Measurements from ENCODE around the gene OSBPL6. TPM values are rescaled to one million over a fixed set of nuclear protein-coding genes. Genes with fewer than 3 reads are reported as not detected.

OSBPL6 gene
- total RNA-seq, 1 experiment from 2014 or later, result 11.6 TPM

- Histone ChIP-seq H3K9me3 (ENCODE audit: control insufficient read depth in 1 of 2, insufficient read depth in 1 of 2, low read depth in 1 of 2, low read length in 2 of 2) (no peaks in the 10 kb centered on the region), H3K9ac (ENCODE audit: low read length) (no peak overlapping the region), H3K4me1 (ENCODE audit: control insufficient read depth in 1 of 2, insufficient read depth in 2 of 2, low read length in 2 of 2) (peaks cover 0 to 5% of the 10 kb centered on the region in 2 experiments; a peak in 1 of 4 replicates), H3K36me3 (ENCODE audit: control insufficient read depth in 1 of 2, insufficient read depth in 2 of 2, low read length in 2 of 2) (peaks cover 4% of the 10 kb centered on the region in 2 experiments; a peak in 2 of 4 replicates), H3K4me2 (ENCODE audit: low read length) (no peak overlapping the region), H3K9me2 (ENCODE audit: insufficient read depth) (no peaks in the 10 kb centered on the region), H4K20me1 (ENCODE audit: insufficient read depth) (no peaks in the 10 kb centered on the region), H3K27me3 (ENCODE audit: insufficient read depth, low read length) (no peaks in the 10 kb centered on the region), H3K79me2 (ENCODE audit: insufficient read depth, low read length) (no peaks in the 10 kb centered on the region), H3K27ac (ENCODE audit: low read depth, low read length) (no peak overlapping the region), H3K4me3 (replicated peaks in 1 of 2; ENCODE audit: low read depth in 1 of 2, low read length in 2 of 2) (no peak overlapping the region), H2AFZ (ENCODE audit: low read depth, low read length, poor library complexity, severe bottlenecking) (no peak overlapping the region)
- intact Hi-C loops (cut with micrococcal nuclease), result no loop called here
- DNase-seq (ENCODE audit: low read depth, low spot score) (no peak), ATAC-seq (no peak; the same call in 1 of the 2 replicates)
- TF ChIP-seq ATF3 (IDR thresholded peaks at IDR 0.05), result no peak
- no peak for TF ChIP-seq CTCF (IDR thresholded peaks at IDR 0.05 in 2 of 3, conservative IDR thresholded peaks at IDR 0.05 in 1 of 3; ENCODE audit: borderline replicate concordance in 1 of 3, insufficient read depth in 1 of 3, low read depth in 2 of 3, low read length in 2 of 3)
- TF ChIP-seq CEBPB (IDR thresholded peaks at IDR 0.05; ENCODE audit: low read depth), result no peak
- TF ChIP-seq, protein P1, sequence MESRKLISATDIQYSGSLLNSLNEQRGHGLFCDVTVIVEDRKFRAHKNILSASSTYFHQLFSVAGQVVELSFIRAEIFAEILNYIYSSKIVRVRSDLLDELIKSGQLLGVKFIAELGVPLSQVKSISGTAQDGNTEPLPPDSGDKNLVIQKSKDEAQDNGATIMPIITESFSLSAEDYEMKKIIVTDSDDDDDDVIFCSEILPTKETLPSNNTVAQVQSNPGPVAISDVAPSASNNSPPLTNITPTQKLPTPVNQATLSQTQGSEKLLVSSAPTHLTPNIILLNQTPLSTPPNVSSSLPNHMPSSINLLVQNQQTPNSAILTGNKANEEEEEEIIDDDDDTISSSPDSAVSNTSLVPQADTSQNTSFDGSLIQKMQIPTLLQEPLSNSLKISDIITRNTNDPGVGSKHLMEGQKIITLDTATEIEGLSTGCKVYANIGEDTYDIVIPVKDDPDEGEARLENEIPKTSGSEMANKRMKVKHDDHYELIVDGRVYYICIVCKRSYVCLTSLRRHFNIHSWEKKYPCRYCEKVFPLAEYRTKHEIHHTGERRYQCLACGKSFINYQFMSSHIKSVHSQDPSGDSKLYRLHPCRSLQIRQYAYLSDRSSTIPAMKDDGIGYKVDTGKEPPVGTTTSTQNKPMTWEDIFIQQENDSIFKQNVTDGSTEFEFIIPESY (IDR thresholded peaks at IDR 0.05; ENCODE audit: extremely low read depth, insufficient replicate concordance, low read length), result no peak
- TF ChIP-seq TCF7L2 (IDR thresholded peaks at IDR 0.05; ENCODE audit: borderline replicate concordance, extremely low read depth, insufficient read depth, insufficient read length), result no peak
- no peak for TF ChIP-seq SP1 (IDR thresholded peaks at IDR 0.05; ENCODE audit: low read depth)
- ChIA-PET CTCF (interaction anchor here (1.0 kb wide), 1 partner anchor 12 kb away, joined by 3 read pairs; no protein-coding TSS in a partner anchor), RAD21 (ENCODE audit: low non-redundant PET in 1 of 2, low total read pairs in 2 of 2, uncharacterized antibody in 2 of 2, unreplicated experiment in 2 of 2) (no interaction called here), POLR2A (interaction anchor here (1.6 kb wide), 1 partner anchor 25 kb away, joined by 4 read pairs; the partner anchor contains the start of genes PJVK and PRKRA)
- BruUV-seq (replicated peaks), result no TSS peak
Observed at GRCh38 chr2:178426388-178426787, 232.1 kb downstream of the OSBPL6 start.

Measured in HCT116 (cell line).